NCI-H510A treated with DMSO at 0.1 percent for 48 hours (cell line): ENCODE data around the gene EDNRB.
"Not testable (repeated sequence)": the region's sequence is repeated elsewhere in the genome, so short reads cannot be mapped to it uniquely, and the experiment has no call there.

Source experiments
- DNase-seq: peaks from one replicate; lab custom pipeline; 2025; lab: John Stamatoyannopoulos, UW

The EDNRB gene

GRCh38 chr13:77918391-77919245 lies at the start of gene EDNRB:
TSS of gene EDNRB (minus strand) at chr13:77918831. CDS start at chr13:77918573, 258 bp downstream.
- no peak for DNase-seq

DNA sequence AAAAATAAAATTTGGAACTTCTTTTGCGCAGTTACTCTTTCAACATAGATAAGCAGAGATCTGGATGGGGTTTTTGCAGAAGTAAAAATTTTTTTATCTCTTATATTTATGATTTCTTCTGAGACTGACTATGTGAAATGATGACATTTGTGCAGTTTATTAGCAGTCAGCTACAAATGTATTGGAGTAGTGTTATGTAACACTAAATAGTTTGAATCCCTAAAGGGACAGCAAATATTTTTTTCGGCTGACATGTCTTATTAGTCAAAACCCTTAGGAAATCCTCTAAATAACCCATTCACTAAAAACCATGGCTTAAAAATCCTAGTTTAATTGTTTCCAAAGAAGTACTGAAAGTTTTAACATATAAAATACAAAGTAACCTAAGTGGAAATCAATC lies 48.0 kb upstream of the EDNRB start:
- DNase-seq = no peak

DNA sequence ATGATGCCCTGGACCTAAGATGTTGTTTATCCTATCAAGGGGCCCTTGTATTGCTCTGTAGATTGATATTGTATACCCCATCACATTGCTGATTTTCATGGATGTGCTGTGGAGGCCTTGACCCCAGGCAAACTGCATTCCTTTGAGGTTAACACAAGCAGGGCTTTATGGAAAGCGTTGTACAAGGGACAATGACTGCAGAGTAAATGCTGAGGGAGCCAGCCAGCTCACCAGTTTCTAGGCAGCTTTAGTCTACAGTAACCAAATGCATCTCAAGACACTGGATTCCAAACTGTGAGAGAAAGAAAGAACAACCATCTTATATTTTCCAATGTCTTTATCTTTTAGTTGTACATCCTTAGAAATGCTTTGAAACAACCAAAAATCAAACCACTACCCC lies 34.1 kb upstream of the EDNRB start:
- no peak for DNase-seq

DNA sequence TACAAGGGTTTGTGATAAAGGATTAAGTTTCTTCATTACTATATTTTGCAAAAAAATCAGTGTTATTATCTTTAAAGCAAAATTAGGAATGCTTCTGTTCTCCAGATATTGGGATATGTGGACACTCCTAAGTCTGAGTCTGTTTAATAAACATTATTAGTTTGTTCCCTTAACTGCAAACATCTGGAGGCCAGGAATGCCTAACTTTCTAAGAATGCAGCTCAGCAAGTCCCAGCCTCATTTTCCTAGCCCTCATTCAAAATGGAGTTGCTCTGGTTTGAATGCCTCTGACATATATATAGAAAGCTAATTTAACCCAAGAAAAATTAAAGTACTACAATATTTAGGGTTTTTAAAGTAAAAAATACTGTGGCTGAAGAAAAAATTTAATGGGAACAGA lies 33.6 kb upstream of the EDNRB start:
- DNase-seq = no peak

- DNase-seq = no peak
These were observed 27.9 kb upstream of the EDNRB start for GRCh38 chr13:77946522-77946921.

GRCh38 chr13:77935063-77935462 lies 16.4 kb upstream of the EDNRB start:
- not testable (repeated sequence) for DNase-seq

GRCh38 chr13:77930430-77930829 lies 11.8 kb upstream of the EDNRB start:
- no peak for DNase-seq

DNA sequence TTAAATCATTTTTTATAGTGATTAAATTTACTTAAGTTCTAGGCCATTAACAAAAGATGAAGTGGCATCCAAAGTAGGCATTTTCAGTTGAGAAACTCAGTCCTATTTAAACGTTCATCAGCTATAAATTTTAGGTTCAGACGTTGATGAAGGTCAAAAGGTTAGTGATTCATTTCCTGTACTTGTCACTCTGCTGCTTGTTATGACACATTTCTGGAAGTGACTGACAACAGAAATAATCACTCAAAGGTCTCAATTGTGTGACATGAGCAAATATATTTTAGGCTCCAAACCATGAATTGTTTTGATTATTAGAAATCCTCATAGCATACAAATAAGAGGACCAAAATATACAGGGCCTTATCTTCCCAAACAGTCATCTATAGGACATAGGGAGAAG lies 10.3 kb upstream of the EDNRB start:
- DNase-seq = no peak

GRCh38 chr13:77925616-77926015 lies 7.0 kb upstream of the EDNRB start:
- DNase-seq = no peak

DNA sequence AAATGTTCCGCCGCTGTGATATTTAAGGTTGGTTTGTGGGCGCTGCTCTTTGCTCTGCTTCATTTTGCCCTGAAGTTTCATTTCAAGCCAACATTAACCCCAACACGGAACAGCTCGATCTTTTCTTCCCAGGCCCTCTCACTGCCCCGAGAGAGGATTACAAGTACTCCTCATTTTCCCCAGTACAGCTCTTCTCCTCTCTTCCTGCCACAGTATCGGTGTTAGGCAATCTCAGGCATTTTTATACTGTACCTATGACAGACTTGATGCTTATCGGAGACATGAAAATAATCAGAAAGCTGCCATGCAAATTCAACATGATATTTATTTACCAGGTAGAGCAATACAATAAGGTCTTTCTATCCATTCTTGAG lies 1.3 kb upstream of the EDNRB start:
- DNase-seq = no peak

GRCh38 chr13:77919246-77919920 lies 752 bp upstream of the EDNRB start:
- DNase-seq = no peak

- no peak for DNase-seq
These were observed 2.1 kb downstream of the EDNRB start for GRCh38 chr13:77916488-77916887.

GRCh38 chr13:77915686-77916085 lies 2.9 kb downstream of the EDNRB start:
- DNase-seq = no peak

- DNase-seq = no peak
These were observed 5.6 kb downstream of the EDNRB start for GRCh38 chr13:77913003-77913402.

DNA sequence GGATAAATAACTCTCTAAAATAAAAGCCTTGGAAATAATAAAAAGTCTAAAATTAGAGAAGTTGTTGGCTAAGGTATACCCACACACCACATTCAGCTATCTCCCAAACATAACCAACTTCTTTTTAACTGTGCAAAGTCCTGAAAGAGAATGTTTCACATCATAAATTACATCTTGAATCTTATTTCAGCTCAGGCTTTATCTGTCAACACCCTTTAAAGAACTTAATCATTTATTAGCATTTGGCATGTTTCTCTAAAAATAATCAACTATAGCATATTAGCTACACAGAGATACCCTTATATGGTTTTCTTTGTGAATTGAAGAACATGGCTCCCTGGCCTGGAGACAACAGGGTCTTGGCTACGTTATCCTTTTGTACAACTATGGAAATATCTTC lies 6.9 kb downstream of the EDNRB start:
- DNase-seq = no peak

DNA sequence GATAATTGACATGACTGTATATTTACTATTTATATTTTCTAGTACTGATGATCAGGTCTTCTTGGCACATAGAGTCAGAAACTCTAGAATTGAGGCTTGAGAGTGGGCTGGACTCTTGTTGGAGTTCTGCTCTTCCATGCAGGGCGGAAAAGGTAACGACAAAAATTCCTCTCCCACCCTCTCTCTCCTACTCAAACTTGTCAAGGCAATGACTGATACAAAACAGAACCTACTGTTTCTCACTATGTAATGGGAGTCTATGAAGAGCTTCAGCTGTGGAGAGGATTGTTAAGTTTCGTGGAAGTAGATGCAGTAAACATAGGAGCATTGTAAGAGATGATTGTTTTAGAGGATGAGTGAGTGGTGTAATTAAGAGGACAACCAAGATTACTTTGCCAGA lies 8.8 kb downstream of the EDNRB start:
- DNase-seq = no peak

- DNase-seq = no peak
These were observed 10.1 kb downstream of the EDNRB start for GRCh38 chr13:77908531-77908930.

DNA sequence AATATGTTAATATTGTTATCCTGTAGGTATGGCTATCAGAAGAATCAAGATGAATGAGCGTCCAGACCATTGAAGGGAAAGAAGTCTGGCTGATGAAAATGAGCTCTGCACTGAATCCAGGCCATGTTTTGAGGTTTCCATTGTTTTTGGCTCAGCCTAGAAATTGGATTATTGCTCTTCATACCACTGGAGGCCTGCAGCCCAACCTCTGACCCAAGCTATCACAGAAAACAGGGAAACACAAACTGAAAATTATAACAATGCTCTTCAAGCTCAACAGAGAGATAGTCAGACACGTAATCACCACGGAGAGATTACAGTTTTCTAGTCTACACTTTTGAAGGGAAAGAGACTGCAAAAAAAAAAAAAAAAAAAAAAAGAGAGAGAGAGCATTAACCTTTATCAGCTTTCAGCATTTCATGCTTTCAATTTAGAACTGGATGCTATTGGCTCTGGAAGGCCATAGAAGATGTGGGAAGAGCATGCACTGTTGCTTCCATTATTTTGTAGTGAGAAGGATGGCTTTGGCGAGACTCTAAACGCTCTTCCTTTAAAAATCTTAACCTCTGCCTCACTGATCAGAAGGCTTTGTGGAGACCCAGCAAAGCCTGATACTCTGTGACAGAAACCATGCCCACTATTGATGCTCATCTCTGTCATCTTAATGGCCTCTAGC lies 10.8 kb downstream of the EDNRB start:
- no peak for DNase-seq

GRCh38 chr13:77904031-77904430 lies 14.6 kb downstream of the EDNRB start:
- no peak for DNase-seq

DNA sequence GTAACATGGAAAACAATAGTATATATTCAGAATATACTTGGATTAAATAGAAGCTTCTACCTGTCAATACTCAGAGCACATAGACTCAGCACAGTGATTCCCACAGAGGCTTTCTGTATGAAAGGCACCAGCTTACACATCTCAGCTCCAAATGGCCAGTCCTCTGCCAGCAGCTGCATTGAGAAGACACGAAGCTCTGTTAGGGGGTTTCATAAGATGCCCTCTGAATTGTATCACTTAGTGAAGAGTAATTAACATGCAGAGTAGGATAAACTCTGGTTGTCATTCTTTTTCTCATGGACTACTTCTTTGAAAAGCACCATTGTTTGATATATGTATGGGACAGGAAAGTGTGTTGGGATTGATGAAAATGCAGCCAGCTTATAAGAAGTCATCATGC lies 15.2 kb downstream of the EDNRB start:
- DNase-seq = no peak

GRCh38 chr13:77902319-77902963 lies 16.2 kb downstream of the EDNRB start:
- DNase-seq = no peak

DNA sequence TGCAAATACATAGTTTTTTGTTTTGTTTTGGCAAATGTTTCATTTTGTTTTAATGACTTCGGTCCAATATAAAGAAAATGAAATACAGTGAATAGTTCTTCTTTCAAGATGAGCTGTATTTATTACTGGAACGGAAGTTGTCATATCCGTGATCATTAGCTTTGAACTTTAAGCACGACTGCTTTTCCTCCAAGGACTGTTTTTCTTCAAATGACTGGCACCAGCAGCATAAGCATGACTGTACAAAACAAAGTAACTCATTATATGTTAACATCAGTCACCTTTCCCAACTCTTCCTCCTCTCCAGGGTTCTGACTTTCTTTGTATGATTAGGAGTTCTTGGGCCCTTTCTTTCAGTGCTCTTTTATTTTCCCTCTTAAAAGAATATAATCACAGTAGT lies 20.5 kb downstream of the EDNRB start:
- no peak for DNase-seq

- DNase-seq = no peak
These were observed 21.7 kb downstream of the EDNRB start for GRCh38 chr13:77896977-77897376.
